Effector memory CD8-positive, alpha-beta T cell (primary cell): Measurements from ENCODE around the gene SPDYE17.
A peak's percentile ranks its signal among the peaks of the same experiment; 100 is the strongest.
"Not testable (repeated sequence)": the region's sequence is repeated elsewhere in the genome, so short reads cannot be mapped to it uniquely, and the experiment has no call there.

Experiments used
- ATAC-seq: fragments of 150-1000 bp; cut with Tn5 transposase; replicated peaks from 2 replicates; pipeline ENCODE4 v1.10.0; 2021; ENCODE audit warnings: mild to moderate bottlenecking, moderate library complexity
- DNase-seq, 3 experiments: peaks; one replicate each; pipeline ENCODE4 v3.0.0; 2021
- H3K27ac Mint-ChIP-seq, 2 donors: one replicate each; pipeline ENCODE4 v1.8.0; 2022; ENCODE audit warnings: mild to moderate bottlenecking in 2 of 2, mixed read lengths in 2 of 2, moderate library complexity in 2 of 2
- H3K27me3 Mint-ChIP-seq, 2 donors: one replicate each; pipeline ENCODE4 v1.8.0; 2022; ENCODE audit warnings: mixed read lengths in 2 of 2
- H3K36me3 Mint-ChIP-seq: one replicate; pipeline ENCODE4 v1.8.0; 2022; ENCODE audit warnings: mild to moderate bottlenecking, moderate library complexity, mixed read lengths; ENCODE audit not compliant: insufficient read depth
- H3K4me1 Mint-ChIP-seq, 2 donors: one replicate each; pipeline ENCODE4 v1.8.0; 2022; ENCODE audit warnings: low read depth in 2 of 2, mixed read lengths in 2 of 2
- H3K4me3 Mint-ChIP-seq, 2 donors: one replicate each; pipeline ENCODE4 v1.8.0; 2022; ENCODE audit warnings: mild to moderate bottlenecking in 2 of 2, mixed read lengths in 2 of 2, moderate library complexity in 2 of 2
- H3K9me3 Mint-ChIP-seq, 2 donors: one replicate each; pipeline ENCODE4 v1.8.0; 2022; ENCODE audit warnings: mixed read lengths in 2 of 2
- total RNA-seq, 9 experiments: gene quantifications; one replicate each; lab custom pipeline; 2026; lab: John Stamatoyannopoulos, UW

SPDYE17 gene, protein sequence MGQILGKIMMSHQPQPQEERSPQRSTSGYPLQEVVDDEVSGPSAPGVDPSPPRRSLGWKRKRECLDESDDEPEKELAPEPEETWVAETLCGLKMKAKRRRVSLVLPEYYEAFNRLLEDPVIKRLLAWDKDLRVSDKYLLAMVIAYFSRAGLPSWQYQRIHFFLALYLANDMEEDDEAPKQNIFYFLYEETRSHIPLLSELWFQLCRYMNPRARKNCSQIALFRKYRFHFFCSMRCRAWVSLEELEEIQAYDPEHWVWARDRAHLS
- total RNA-seq, result 0 to 0.32 (median 0) reads per million in 9 experiments

GRCh38 chr7:77032261-77032660 lies at the start of gene SPDYE17:
SPDYE17 (minus strand) TSS chr7:77032361; CDS start chr7:77030570, 1,791 bp downstream.
- H3K27me3 Mint-ChIP-seq, H3K9me3 Mint-ChIP-seq, DNase-seq, H3K4me1 Mint-ChIP-seq, H3K36me3 Mint-ChIP-seq, ATAC-seq, H3K4me3 Mint-ChIP-seq, H3K27ac Mint-ChIP-seq: not testable (repeated sequence)

DNA sequence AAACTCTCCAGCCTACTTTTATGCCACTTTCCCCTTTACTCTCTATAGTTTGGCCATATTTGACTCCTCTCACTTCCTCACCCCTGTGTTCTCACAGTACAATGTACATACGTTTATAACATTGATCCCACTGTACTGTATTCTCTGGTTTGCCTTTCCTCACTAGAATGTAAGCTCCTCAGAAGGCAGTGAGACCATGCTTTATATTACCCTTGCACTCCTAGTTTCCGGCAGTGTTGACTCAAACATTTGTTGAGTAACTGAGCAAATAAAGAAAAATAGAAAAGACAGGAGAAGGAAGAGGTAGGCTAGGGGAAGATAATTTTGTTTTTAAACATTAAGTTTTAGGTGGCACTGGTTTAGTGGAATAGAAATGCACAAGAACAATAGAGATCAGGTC lies 48.1 kb upstream of the SPDYE17 start:
- not testable (repeated sequence) for H3K27ac Mint-ChIP-seq, H3K4me3 Mint-ChIP-seq, H3K4me1 Mint-ChIP-seq, H3K9me3 Mint-ChIP-seq, H3K27me3 Mint-ChIP-seq, DNase-seq, H3K36me3 Mint-ChIP-seq, ATAC-seq

DNA sequence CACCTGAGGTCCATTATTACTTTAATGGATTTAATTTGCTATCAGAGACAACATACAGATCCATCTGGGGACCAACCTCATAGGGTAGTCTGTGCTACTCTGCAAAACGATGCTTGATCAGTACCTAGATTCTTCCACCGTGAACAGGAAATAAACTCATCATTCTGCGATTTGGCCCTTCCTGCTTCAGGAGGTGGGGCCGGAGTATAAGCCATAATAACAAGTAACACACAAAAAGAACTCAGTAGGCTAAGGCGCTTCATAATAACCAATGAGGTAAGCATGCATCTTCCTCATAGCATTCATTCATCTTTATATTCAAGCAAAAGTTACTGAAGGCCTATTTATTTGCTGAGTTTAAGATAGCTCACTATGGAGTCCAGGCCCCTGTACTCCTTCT lies 47.5 kb upstream of the SPDYE17 start:
- H3K4me3 Mint-ChIP-seq, H3K9me3 Mint-ChIP-seq, H3K27ac Mint-ChIP-seq, H3K4me1 Mint-ChIP-seq, DNase-seq, ATAC-seq, H3K36me3 Mint-ChIP-seq, H3K27me3 Mint-ChIP-seq: not testable (repeated sequence)

DNA sequence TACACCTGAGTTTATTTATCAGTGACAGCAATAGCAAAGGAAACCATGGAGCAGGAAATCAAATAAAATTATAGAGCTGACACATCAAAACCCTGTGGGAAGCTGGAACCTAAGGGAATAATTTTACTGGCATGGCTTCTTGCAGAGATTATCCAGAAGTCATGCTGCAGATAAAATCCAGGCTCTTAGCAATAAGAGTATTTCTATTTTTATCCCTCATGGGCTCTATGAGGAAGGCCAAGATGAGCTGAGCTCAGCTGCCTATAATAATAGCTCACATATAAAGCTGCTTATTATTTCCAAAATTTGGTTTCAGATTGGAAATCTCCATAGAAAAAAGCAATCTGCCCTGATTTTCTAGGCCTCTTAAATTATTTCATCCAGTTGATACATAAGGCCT lies 47.0 kb upstream of the SPDYE17 start:
- H3K4me3 Mint-ChIP-seq, ATAC-seq, H3K27me3 Mint-ChIP-seq, DNase-seq, H3K9me3 Mint-ChIP-seq, H3K4me1 Mint-ChIP-seq, H3K27ac Mint-ChIP-seq, H3K36me3 Mint-ChIP-seq: not testable (repeated sequence)

- H3K27ac Mint-ChIP-seq, DNase-seq, H3K9me3 Mint-ChIP-seq, H3K27me3 Mint-ChIP-seq, ATAC-seq, H3K4me1 Mint-ChIP-seq, H3K36me3 Mint-ChIP-seq, H3K4me3 Mint-ChIP-seq: not testable (repeated sequence)
Observed at GRCh38 chr7:77077060-77077459, 44.9 kb upstream of the SPDYE17 start.

- not testable (repeated sequence) for DNase-seq, H3K27me3 Mint-ChIP-seq, H3K27ac Mint-ChIP-seq, H3K36me3 Mint-ChIP-seq, H3K9me3 Mint-ChIP-seq, H3K4me3 Mint-ChIP-seq, ATAC-seq
- peaks cover 2 to 12% of the 10 kb centered on the region in 2 donors for H3K4me1 Mint-ChIP-seq
Observed at GRCh38 chr7:77074786-77075396, 42.7 kb upstream of the SPDYE17 start.

DNA sequence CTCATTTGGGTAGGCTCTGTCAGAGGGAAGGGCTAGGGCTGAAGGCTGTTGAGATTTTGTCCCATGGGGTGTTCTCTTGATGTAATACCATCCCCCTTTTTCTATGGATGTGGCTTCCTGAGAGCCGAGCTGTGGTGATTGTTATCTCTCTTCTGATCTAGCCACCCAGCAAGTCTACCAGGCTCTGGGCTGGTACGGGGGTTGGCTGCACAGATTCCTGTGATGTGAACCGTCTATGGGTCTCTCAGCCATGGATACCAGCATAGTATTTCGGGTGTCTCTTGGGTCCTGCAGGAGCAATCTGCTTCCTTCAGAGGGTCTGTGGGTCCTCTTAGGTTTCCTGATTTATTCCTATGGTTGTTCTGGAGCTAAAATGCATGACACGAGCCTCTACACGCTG lies 38.9 kb upstream of the SPDYE17 start:
- not testable (repeated sequence) for H3K4me3 Mint-ChIP-seq, ATAC-seq, H3K9me3 Mint-ChIP-seq, DNase-seq, H3K27me3 Mint-ChIP-seq, H3K36me3 Mint-ChIP-seq, H3K27ac Mint-ChIP-seq
- peaks cover 6 to 12% of the 10 kb centered on the region in 2 donors for H3K4me1 Mint-ChIP-seq

DNA sequence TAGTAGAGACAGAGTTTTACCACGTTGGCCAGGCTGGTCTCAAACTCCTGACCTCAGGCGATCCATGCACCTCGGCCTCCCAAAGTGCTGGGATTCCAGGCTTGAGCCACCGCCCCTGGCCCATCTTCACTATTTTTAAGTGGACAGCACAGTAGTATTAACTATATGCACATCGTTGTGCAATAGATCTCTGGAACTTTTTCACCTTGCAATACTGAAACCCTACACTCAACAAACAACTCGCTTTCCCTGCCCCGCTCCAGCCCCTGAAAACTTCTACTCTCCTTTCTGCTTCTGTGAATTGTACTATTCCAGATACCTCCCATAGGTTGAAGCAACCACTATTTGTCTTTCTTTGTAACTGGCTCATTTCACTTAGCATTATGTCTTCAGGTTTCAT lies 33.7 kb upstream of the SPDYE17 start:
- H3K9me3 Mint-ChIP-seq, H3K4me1 Mint-ChIP-seq, H3K36me3 Mint-ChIP-seq, H3K4me3 Mint-ChIP-seq, DNase-seq, H3K27ac Mint-ChIP-seq, ATAC-seq, H3K27me3 Mint-ChIP-seq: not testable (repeated sequence)

- H3K36me3 Mint-ChIP-seq, ATAC-seq, H3K9me3 Mint-ChIP-seq, H3K4me1 Mint-ChIP-seq, H3K27me3 Mint-ChIP-seq, H3K27ac Mint-ChIP-seq, DNase-seq, H3K4me3 Mint-ChIP-seq: not testable (repeated sequence)
Observed at GRCh38 chr7:77063732-77064131, 31.6 kb upstream of the SPDYE17 start.

DNA sequence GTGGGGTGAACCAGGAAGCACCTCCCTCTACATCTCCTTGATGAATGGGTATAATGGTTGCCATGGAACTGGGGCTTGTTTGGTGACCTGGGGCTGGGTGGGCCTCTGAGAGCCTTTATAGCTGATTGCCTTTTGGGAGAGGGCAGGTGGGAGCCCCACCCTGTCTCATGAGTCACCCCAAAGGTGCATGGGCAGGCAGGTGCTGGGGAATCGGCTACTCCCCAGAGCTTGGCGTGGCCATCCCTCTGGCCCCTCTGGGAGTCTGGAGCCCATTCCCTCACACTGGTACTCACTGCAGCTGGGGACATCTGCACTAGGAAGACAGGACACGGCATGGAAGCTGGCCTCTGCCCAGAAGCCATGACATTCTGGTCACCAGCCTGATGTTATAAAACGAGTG lies 30.4 kb upstream of the SPDYE17 start, which contains the start of gene SPDYE18:
Gene SPDYE18, minus strand, starts transcription at position 2 of the 400 bp plus-strand sequence. CDS start 2,046 bp downstream, outside the sequence.
- H3K36me3 Mint-ChIP-seq, ATAC-seq, H3K4me3 Mint-ChIP-seq, H3K27me3 Mint-ChIP-seq, H3K9me3 Mint-ChIP-seq, DNase-seq, H3K4me1 Mint-ChIP-seq, H3K27ac Mint-ChIP-seq: not testable (repeated sequence)

DNA sequence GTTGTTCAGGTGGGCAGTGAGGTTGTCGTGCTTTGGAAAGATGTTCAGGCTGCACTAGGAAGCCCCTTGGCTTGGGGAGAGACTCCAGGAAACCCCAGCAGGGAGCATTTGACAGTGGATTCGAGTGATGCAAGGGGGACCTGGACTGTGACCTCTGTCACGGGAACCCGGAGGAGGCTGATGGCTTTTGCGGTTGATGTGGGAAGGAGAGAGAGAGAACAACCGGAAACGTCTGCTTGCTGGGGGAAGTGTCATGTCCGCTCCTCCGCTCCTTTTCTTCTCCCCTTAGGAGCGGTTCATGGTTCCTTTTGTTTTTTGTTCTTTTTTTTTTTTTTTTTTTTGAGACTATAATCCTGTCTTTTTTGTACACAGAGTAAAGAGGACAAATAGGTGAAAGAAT lies 5.8 kb downstream of the SPDYE17 start:
- H3K36me3 Mint-ChIP-seq, DNase-seq, H3K9me3 Mint-ChIP-seq, H3K4me1 Mint-ChIP-seq, ATAC-seq, H3K4me3 Mint-ChIP-seq, H3K27ac Mint-ChIP-seq, H3K27me3 Mint-ChIP-seq: not testable (repeated sequence)

DNA sequence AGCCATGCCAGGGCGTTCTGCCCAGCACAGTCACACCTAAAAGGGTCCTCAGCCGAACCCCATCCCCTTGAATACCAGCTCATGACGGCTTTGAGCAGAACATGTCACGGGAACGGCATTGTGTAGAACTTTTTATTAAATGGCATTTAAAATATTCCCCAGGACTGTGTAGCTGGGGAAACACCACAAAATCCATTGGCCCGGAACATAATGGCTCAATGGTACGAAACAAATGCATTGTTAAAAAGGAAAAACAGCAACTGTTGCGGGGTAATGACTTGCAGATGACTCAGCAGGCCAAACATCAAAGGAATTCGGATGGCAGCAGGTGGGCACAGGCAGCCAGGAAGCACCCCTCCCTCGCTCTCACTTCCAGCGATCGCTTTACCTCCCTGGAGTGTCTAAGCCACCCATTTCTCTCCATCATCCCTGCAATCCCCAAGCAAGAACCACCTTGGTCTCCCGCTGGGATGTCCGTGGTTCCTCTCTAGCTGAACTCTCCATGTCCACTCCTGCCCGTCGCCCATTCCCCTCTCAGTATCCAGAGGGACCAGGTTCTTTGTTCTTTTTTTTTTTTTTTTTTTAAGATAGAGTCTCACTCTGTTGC lies 22.0 kb downstream of the SPDYE17 start:
- not testable (repeated sequence) for H3K36me3 Mint-ChIP-seq, H3K27me3 Mint-ChIP-seq, DNase-seq, H3K27ac Mint-ChIP-seq, H3K4me3 Mint-ChIP-seq, H3K9me3 Mint-ChIP-seq, ATAC-seq, H3K4me1 Mint-ChIP-seq

GRCh38 chr7:77008000-77008399 lies 24.2 kb downstream of the SPDYE17 start:
- not testable (repeated sequence) for H3K36me3 Mint-ChIP-seq, DNase-seq, H3K4me1 Mint-ChIP-seq, H3K4me3 Mint-ChIP-seq, H3K27me3 Mint-ChIP-seq, H3K9me3 Mint-ChIP-seq, ATAC-seq
- peak overlapping the region in 1 of 2 donors; percentile 41 for H3K27ac Mint-ChIP-seq
